GM23338 (cell line): ENCODE results near the gene ID3. TPM values are rescaled to one million over a fixed set of nuclear protein-coding genes. Genes with fewer than 3 reads are reported as not detected.

ENCODE experiments used
- ATAC-seq: fragments of 200-7000 bp; cut with Tn5 transposase; 3 replicates; pipeline ENCODE4 v1.9.1; 2020
- DNase-seq: peaks from one replicate; pipeline ENCODE4 v3.0.0-alpha.2; 2015; ENCODE audit warnings: low spot score
- H2AFZ ChIP-seq: fragments of 200-600 bp; sonication (generic); 2 replicates; pipeline ENCODE4 v1.8.0; 2016; ENCODE audit warnings: antibody characterized with exemption, mild to moderate bottlenecking, moderate library complexity
- H3F3A ChIP-seq: fragments of 200-600 bp; sonication (generic); replicated peaks from 2 replicates; pipeline ENCODE4 v1.8.0; 2017; ENCODE audit warnings: antibody characterized with exemption, mixed run types, low read depth
- H3K27ac ChIP-seq: fragments of 200-600 bp; sonication (generic); 2 replicates; pipeline ENCODE4 v1.6.1; 2016; ENCODE audit warnings: low read depth
- H3K27me3 ChIP-seq: fragments of 200-600 bp; sonication (generic); 2 replicates; pipeline ENCODE4 v1.8.0; 2016; ENCODE audit warnings: mild to moderate bottlenecking, mixed run types, moderate library complexity; ENCODE audit not compliant: insufficient read depth
- H3K36me3 ChIP-seq: fragments of 200-600 bp; sonication (generic); 2 replicates; pipeline ENCODE4 v1.8.0; 2016; ENCODE audit warnings: mild to moderate bottlenecking; ENCODE audit not compliant: insufficient read depth
- H3K4me1 ChIP-seq: fragments of 200-600 bp; sonication (generic); 2 replicates; pipeline ENCODE4 v1.8.0; 2016; ENCODE audit warnings: mild to moderate bottlenecking, moderate library complexity; ENCODE audit not compliant: insufficient read depth
- H3K4me2 ChIP-seq: fragments of 200-600 bp; sonication (generic); 2 replicates; pipeline ENCODE4 v1.7.1; 2017; ENCODE audit warnings: mixed run types
- H3K4me3 ChIP-seq: fragments of 200-600 bp; sonication (generic); 2 replicates; pipeline ENCODE4 v1.6.1; 2016; ENCODE audit warnings: mixed run types
- H3K79me2 ChIP-seq: fragments of 200-600 bp; sonication (generic); replicated peaks from 2 replicates; pipeline ENCODE4 v1.8.0; 2017; ENCODE audit warnings: mild to moderate bottlenecking; ENCODE audit not compliant: insufficient read depth
- H3K9me2 ChIP-seq: fragments of 200-600 bp; sonication (generic); 2 replicates; pipeline ENCODE4 v1.8.0; 2017; ENCODE audit not compliant: insufficient read depth
- H4K20me1 ChIP-seq: fragments of 200-600 bp; sonication (generic); replicated peaks from 2 replicates; pipeline ENCODE4 v1.8.0; 2017; ENCODE audit warnings: mild to moderate bottlenecking; ENCODE audit not compliant: insufficient read depth
- H3K27ac Mint-ChIP-seq: 2 replicates; pipeline ENCODE4 v1.8.0; 2020; ENCODE audit warnings: inconsistent platforms, mild to moderate bottlenecking, moderate library complexity, mixed read lengths
- H3K27me3 Mint-ChIP-seq: 3 replicates; pipeline ENCODE4 v1.8.0; 2022; ENCODE audit warnings: low read depth, mild to moderate bottlenecking, moderate library complexity, mixed read lengths, inconsistent platforms; ENCODE audit not compliant: insufficient read depth, poor library complexity
- H3K36me3 Mint-ChIP-seq: 3 replicates; pipeline ENCODE4 v1.8.0; 2021; ENCODE audit warnings: low read depth, mild to moderate bottlenecking, inconsistent platforms, moderate library complexity, mixed read lengths
- H3K4me1 Mint-ChIP-seq: 3 replicates; pipeline ENCODE4 v1.8.0; 2020; ENCODE audit warnings: mild to moderate bottlenecking, inconsistent platforms, mixed read lengths
- H3K4me3 Mint-ChIP-seq: 3 replicates; pipeline ENCODE4 v1.8.0; 2021; ENCODE audit warnings: moderate library complexity, mild to moderate bottlenecking, inconsistent platforms, mixed read lengths
- H3K9me3 Mint-ChIP-seq: 3 replicates; pipeline ENCODE4 v1.8.0; 2020; ENCODE audit warnings: moderate library complexity, mild to moderate bottlenecking, inconsistent platforms, mixed read lengths
- CREB1 ChIP-seq: fragments of 250-450 bp; sonication (Bioruptor Pico); IDR thresholded peaks from 2 replicates; pipeline ENCODE4 v1.5.0; 2020; ENCODE audit warnings: low read depth, mild to moderate bottlenecking, moderate library complexity
- EZH2 ChIP-seq: fragments of 200-600 bp; sonication (generic); IDR thresholded peaks from one replicate; pipeline ENCODE4 v1.8.0; 2017; ENCODE audit warnings: antibody characterized with exemption, mild to moderate bottlenecking, low read depth; ENCODE audit not compliant: unreplicated experiment
- JUNB ChIP-seq: IDR thresholded peaks from one replicate; pipeline ENCODE4 v1.6.1; 2016; ENCODE audit warnings: antibody characterized with exemption; ENCODE audit not compliant: unreplicated experiment
- NANOG ChIP-seq: IDR thresholded peaks from 2 replicates; pipeline ENCODE4 v1.6.1; 2016; ENCODE audit warnings: antibody characterized with exemption, borderline replicate concordance
- POLR2AphosphoS5 ChIP-seq: IDR thresholded peaks from 2 replicates; pipeline ENCODE4 v1.6.1; 2016; ENCODE audit warnings: antibody characterized with exemption, low read depth
- STAT1 ChIP-seq: IDR thresholded peaks from one replicate; pipeline ENCODE4 v1.6.1; 2016; ENCODE audit warnings: antibody characterized with exemption; ENCODE audit not compliant: unreplicated experiment
- ZNF331 ChIP-seq: fragments of 250-450 bp; sonication (Bioruptor Pico); IDR thresholded peaks from 2 replicates; pipeline ENCODE4 v1.5.0; 2020; ENCODE audit warnings: low read depth, mild to moderate bottlenecking, moderate library complexity
- polyA plus RNA-seq: library from polyadenylated mRNA; unstranded; fragments of >200 nt; fragmentation: Nextera tagmentation; extraction: Ambion mirVana; gene quantifications from 2 replicates; pipeline ENCODE4 v1.2.1, GENCODE V29; 2016
- total RNA-seq: library from RNA; depleted of rRNA; stranded (reverse); fragments of >200 nt; shearing (Covaris generic); gene quantifications from 2 replicates; pipeline ENCODE4 v1.2.3, GENCODE V29; 2014
- TF ChIP-seq, protein P1 (sequence below): fragments of 250-450 bp; sonication (Bioruptor Pico); IDR thresholded peaks from 2 replicates; pipeline ENCODE4 v1.5.0; 2020; ENCODE audit warnings: mild to moderate bottlenecking, moderate library complexity
- TF ChIP-seq, protein P2 (sequence below), 2 experiments: fragments of 200-600 bp in 1 of 2; sonication (generic) in 1 of 2; conservative IDR thresholded peaks; 2 replicates each; pipeline versions ENCODE4 v1.5.1 to v1.6.1; 2016 to 2017; ENCODE audit warnings: antibody characterized with exemption in 2 of 2, low read depth in 2 of 2, mild to moderate bottlenecking in 2 of 2, moderate library complexity in 1 of 2

The ID3 gene
- total and polyA plus RNA-seq, 2 experiments from 2014 or later, result 164 to 345 TPM

DNA sequence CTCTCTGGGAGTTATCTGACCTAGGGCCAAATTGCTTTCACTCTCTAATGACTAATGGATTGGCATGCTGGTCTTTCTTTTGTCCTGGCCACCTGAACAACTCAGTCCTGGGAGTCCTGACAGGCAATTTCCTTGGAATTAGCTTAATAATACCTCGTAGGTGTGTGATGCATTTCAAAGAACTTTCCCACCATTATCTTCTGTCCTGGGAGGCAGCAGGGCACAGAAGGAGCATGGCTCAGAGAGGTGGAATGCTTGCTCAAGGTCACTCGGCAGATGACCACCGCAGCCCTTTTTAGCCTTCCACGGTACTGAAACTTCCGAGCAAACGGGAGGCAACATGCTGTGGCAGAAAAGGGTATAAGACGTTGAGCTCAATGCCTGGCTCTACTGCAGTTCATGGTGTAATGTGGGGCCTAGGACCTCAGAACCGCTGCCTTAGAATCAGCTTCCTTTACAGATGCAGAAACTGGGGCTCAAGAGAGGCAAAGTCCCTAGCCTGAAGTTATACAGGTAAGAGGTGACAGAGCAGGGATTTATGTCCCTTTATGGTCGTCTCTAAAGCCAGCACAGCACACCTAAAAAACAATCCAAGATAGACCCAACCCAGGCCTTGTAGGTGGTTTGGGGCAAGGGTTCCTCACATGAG is 3.2 kb downstream of the ID3 start (continued):
- TF ChIP-seq, protein P1, sequence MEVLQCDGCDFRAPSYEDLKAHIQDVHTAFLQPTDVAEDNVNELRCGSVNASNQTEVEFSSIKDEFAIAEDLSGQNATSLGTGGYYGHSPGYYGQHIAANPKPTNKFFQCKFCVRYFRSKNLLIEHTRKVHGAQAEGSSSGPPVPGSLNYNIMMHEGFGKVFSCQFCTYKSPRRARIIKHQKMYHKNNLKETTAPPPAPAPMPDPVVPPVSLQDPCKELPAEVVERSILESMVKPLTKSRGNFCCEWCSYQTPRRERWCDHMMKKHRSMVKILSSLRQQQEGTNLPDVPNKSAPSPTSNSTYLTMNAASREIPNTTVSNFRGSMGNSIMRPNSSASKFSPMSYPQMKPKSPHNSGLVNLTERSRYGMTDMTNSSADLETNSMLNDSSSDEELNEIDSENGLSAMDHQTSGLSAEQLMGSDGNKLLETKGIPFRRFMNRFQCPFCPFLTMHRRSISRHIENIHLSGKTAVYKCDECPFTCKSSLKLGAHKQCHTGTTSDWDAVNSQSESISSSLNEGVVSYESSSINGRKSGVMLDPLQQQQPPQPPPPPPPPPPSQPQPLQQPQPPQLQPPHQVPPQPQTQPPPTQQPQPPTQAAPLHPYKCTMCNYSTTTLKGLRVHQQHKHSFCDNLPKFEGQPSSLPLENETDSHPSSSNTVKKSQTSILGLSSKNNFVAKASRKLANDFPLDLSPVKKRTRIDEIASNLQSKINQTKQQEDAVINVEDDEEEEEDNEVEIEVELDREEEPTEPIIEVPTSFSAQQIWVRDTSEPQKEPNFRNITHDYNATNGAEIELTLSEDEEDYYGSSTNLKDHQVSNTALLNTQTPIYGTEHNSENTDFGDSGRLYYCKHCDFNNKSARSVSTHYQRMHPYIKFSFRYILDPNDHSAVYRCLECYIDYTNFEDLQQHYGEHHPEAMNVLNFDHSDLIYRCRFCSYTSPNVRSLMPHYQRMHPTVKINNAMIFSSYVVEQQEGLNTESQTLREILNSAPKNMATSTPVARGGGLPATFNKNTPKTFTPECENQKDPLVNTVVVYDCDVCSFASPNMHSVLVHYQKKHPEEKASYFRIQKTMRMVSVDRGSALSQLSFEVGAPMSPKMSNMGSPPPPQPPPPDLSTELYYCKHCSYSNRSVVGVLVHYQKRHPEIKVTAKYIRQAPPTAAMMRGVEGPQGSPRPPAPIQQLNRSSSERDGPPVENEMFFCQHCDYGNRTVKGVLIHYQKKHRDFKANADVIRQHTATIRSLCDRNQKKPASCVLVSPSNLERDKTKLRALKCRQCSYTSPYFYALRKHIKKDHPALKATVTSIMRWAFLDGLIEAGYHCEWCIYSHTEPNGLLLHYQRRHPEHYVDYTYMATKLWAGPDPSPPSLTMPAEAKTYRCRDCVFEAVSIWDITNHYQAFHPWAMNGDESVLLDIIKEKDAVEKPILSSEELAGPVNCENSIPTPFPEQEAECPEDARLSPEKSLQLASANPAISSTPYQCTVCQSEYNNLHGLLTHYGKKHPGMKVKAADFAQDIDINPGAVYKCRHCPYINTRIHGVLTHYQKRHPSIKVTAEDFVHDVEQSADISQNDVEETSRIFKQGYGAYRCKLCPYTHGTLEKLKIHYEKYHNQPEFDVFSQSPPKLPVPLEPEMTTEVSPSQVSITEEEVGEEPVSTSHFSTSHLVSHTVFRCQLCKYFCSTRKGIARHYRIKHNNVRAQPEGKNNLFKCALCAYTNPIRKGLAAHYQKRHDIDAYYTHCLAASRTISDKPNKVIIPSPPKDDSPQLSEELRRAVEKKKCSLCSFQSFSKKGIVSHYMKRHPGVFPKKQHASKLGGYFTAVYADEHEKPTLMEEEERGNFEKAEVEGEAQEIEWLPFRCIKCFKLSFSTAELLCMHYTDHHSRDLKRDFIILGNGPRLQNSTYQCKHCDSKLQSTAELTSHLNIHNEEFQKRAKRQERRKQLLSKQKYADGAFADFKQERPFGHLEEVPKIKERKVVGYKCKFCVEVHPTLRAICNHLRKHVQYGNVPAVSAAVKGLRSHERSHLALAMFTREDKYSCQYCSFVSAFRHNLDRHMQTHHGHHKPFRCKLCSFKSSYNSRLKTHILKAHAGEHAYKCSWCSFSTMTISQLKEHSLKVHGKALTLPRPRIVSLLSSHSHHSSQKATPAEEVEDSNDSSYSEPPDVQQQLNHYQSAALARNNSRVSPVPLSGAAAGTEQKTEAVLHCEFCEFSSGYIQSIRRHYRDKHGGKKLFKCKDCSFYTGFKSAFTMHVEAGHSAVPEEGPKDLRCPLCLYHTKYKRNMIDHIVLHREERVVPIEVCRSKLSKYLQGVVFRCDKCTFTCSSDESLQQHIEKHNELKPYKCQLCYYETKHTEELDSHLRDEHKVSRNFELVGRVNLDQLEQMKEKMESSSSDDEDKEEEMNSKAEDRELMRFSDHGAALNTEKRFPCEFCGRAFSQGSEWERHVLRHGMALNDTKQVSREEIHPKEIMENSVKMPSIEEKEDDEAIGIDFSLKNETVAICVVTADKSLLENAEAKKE (CRISPR knock-in tag), result peak; percentile 60; the same call in 1 of the 2 replicates
- no peak for TF ChIP-seq STAT1

DNA sequence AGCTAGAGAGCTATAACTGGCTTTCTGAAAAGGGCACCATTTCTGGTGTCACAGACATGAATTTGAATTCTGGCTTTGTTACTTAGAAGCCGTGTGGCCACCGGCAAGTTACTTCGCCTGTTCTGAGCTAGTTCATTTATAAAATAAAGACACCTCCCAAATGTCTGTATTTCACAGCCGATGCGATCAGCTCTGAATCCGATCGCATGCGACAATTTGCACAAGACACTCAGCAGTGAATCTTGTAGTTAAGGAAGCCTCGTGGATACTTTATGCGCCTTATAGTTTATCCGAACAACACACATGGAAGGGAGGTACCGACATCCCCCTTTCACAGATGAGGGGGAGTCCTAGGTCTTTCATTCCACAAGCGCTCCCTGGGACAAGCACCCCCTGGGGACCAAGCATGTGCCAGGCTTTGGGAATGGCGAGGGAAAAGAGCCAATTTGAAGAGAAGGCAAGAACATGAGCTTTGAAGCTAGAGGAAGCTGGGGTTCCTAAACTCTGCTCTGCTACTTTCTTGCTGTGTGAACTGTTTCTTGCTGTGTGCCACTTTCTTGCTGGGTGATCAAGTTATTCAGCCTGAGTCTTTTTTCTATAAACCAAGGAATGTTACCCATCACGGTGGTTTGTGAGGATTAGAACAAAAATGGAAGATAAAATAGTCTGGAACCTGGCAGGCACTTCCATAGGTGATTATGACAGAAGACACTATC is 3.9 kb downstream of the ID3 start:
- H3K27me3 ChIP-seq, result peaks cover 39% of the 10 kb centered on the region
- peaks cover 39% of the 10 kb centered on the region for H3K27me3 Mint-ChIP-seq
- H3K27ac ChIP-seq, result peak overlapping the region; percentile 94
- H3K4me3 Mint-ChIP-seq, result peak overlapping the region; percentile 86
- H3K9me3 Mint-ChIP-seq, result no peaks in the 10 kb centered on the region; the same call in 2 of the 3 replicates
- H3K79me2 ChIP-seq, result peaks cover 19% of the 10 kb centered on the region
- peaks cover 5% of the 10 kb centered on the region for H4K20me1 ChIP-seq
- no peaks in the 10 kb centered on the region for H3K9me2 ChIP-seq
- peaks cover 74% of the 10 kb centered on the region for H3K4me1 Mint-ChIP-seq
- H2AFZ ChIP-seq, result no peak overlapping the region
- peak overlapping the region; percentile 82 for H3K4me2 ChIP-seq
- peaks cover 36% of the 10 kb centered on the region for H3K4me1 ChIP-seq
- peak overlapping the region; percentile 56 for H3K4me3 ChIP-seq
- H3K27ac Mint-ChIP-seq, result peak overlapping the region; percentile 97
- TF ChIP-seq ZNF331 (CRISPR knock-in tag), result no peak
- no peak for TF ChIP-seq EZH2
- TF ChIP-seq, protein P2, sequence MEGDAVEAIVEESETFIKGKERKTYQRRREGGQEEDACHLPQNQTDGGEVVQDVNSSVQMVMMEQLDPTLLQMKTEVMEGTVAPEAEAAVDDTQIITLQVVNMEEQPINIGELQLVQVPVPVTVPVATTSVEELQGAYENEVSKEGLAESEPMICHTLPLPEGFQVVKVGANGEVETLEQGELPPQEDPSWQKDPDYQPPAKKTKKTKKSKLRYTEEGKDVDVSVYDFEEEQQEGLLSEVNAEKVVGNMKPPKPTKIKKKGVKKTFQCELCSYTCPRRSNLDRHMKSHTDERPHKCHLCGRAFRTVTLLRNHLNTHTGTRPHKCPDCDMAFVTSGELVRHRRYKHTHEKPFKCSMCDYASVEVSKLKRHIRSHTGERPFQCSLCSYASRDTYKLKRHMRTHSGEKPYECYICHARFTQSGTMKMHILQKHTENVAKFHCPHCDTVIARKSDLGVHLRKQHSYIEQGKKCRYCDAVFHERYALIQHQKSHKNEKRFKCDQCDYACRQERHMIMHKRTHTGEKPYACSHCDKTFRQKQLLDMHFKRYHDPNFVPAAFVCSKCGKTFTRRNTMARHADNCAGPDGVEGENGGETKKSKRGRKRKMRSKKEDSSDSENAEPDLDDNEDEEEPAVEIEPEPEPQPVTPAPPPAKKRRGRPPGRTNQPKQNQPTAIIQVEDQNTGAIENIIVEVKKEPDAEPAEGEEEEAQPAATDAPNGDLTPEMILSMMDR (conservative IDR thresholded peaks at IDR 0.05; ENCODE audit: low read depth in 2 of 2), result no peak
- TF ChIP-seq POLR2AphosphoS5, result 0 out of 2 replicates have a peak, but pooled peaks have one; percentile 5
- no peak for TF ChIP-seq JUNB
- TF ChIP-seq NANOG, result no peak
- TF ChIP-seq CREB1 (CRISPR knock-in tag), result no peak
- H3K36me3 ChIP-seq, result peaks cover 4% of the 10 kb centered on the region; the same call in 1 of the 2 replicates
- peaks cover 25% of the 10 kb centered on the region for H3K36me3 Mint-ChIP-seq
- DNase-seq (peak; percentile 64), ATAC-seq (no peak; the same call in 1 of the 3 replicates)
- peaks cover 31% of the 10 kb centered on the region for H3F3A ChIP-seq
